Measurements from ENCODE around the gene SCN4B. TPM values are rescaled to one million over a fixed set of nuclear protein-coding genes. Genes with fewer than 3 reads are reported as not detected.
A peak's percentile ranks its signal among the peaks of the same experiment; 100 is the strongest.

Gene SCN4B
- total and polyA plus RNA-seq, 12 donors, result 0.17 to 16.9 (median 4.6) TPM

DNA sequence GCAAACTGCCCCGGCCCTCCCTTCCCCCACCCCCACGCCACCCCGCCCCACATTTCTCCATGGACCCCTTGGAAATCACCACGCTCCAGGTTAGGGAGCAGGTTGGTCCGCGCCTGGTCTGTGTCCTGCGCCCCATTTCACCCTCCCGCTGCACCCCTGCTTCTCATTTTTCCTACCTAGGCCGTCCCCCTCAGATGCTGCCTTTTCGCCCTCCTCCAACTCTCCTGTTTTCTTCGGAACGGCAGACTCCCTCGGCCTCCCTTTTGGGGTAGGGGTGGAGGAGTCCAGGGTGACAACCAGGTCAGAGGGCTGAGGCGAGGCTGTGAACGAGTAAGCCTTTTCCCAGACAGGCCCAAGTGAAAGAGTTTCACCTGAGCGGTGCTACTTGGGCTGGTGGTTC, 893 bp upstream of the SCN4B start:
- intact Hi-C loops (cut with DNase I), result no loop called here
- no peaks in the 10 kb centered on the region for H3K36me3 ChIP-seq (replicated peaks in 1 of 2)
- H3K27me3 ChIP-seq, result peaks cover 29% of the 10 kb centered on the region
- no peak for TF ChIP-seq POLR2A (IDR thresholded peaks at IDR 0.05)
- TF ChIP-seq, protein P1, sequence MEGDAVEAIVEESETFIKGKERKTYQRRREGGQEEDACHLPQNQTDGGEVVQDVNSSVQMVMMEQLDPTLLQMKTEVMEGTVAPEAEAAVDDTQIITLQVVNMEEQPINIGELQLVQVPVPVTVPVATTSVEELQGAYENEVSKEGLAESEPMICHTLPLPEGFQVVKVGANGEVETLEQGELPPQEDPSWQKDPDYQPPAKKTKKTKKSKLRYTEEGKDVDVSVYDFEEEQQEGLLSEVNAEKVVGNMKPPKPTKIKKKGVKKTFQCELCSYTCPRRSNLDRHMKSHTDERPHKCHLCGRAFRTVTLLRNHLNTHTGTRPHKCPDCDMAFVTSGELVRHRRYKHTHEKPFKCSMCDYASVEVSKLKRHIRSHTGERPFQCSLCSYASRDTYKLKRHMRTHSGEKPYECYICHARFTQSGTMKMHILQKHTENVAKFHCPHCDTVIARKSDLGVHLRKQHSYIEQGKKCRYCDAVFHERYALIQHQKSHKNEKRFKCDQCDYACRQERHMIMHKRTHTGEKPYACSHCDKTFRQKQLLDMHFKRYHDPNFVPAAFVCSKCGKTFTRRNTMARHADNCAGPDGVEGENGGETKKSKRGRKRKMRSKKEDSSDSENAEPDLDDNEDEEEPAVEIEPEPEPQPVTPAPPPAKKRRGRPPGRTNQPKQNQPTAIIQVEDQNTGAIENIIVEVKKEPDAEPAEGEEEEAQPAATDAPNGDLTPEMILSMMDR (IDR thresholded peaks at IDR 0.05), result no peak
- WGBS, 4 donors, result 24 to 31% (median 29%) methylated on average over 13 to 16 of the region's 16 CpGs
- no peak overlapping the region for H3K27ac ChIP-seq
- H3K4me1 ChIP-seq (replicated peaks in 1 of 2), result peaks cover 0 to 10% of the 10 kb centered on the region in 2 donors
- H3K9me3 ChIP-seq (replicated peaks in 1 of 3), result no peaks in the 10 kb centered on the region
- H3K4me3 ChIP-seq, result peak overlapping the region in 1 of 4 donors; percentile 47
- no peak for DNase-seq

DNA sequence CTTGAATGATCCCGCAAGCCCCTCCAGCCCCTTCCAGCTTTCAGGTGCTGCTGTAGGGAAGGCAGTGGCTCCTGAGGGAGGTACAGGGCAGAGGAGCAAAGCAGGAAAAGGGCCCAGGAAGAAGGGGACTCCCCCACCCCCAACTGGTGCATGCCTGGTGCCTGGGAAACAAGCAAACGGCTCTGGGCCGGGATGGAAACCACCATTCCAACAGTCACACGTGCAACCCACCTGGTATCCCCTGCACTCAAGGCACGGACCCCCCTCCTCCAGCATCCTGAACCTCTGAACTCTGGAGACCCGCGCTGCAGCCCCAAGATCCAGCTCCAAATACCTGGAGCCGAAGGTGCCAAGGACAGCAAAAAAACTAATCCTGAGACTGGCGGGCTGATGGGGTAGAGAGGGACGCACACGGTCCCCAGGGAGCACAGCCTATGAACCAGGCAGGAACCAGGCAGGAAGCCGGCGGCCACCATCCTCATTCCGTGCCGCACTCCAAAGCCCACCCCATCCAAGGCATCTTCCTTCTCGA, 537 bp downstream of the SCN4B start:
- Histone ChIP-seq H3K36me3 (replicated peaks in 1 of 2) (no peaks in the 10 kb centered on the region), H3K9me3 (replicated peaks in 1 of 3) (no peaks in the 10 kb centered on the region), H3K27me3 (peaks cover 29% of the 10 kb centered on the region), H3K4me3 (peak overlapping the region in 2 of 4 donors; percentile 14 to 47), H3K27ac (no peak overlapping the region), H3K4me1 (replicated peaks in 1 of 2) (peaks cover 0 to 10% of the 10 kb centered on the region in 2 donors)
- 11 to 19% (median 17%) methylated on average over 7 to 16 of the region's 16 CpGs for WGBS, 4 donors
- no peak for TF ChIP-seq POLR2A (IDR thresholded peaks at IDR 0.05)
- TF ChIP-seq, protein P1 (IDR thresholded peaks at IDR 0.05), result no peak
- intact Hi-C loops (cut with DNase I), result no loop called here
- DNase-seq, result no peak

DNA sequence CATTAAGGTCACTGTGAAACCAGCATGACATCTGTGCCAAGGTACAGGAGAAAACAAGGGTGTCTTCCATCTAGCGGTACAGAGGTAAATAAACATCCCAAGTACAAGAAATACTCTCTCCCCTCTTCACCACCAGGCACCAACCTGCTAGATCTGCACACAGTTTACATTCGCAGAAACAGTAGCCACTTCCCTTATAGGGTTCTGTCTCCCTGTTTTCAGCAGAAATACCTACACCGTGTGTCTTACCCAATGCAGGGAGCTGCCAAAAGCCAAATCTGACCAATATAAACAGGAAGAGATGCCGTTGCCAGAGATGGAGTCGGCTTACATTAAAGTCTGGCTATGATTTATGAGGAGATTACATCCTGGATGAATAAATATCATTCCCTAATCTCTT, 1.2 kb downstream of the SCN4B start:
- intact Hi-C loops (cut with DNase I), result no loop called here
- WGBS, 4 donors, result 34 to 46% (median 45%) methylated on average over 5 of the region's 5 CpGs
- no peak overlapping the region for H3K4me3 ChIP-seq

DNA sequence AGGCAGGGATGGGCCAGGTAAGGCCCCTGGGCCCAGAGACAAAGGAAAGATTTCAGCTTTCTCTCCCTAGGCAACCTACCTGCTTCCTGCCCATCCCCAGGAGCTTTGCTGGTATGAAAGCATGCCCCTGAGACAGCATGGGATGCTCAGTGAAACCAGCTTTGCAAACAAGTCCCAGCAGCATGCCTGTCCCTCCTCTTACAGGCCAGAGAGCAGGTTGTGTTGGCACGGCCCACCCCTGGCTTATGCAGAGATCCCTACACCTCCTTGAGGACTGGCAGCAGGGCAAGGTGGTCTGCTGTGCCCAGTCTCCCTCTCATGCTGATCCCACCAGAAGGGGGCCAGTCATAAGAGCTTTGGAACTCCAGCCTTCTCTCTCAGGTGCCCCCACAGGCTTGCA, 3.1 kb downstream of the SCN4B start:
- Histone ChIP-seq H3K27ac (no peak overlapping the region), H3K27me3 (peaks cover 21% of the 10 kb centered on the region), H3K36me3 (replicated peaks in 1 of 2) (no peaks in the 10 kb centered on the region), H3K4me3 (no peak overlapping the region), H3K4me1 (replicated peaks in 1 of 2) (peaks cover 0 to 10% of the 10 kb centered on the region in 2 donors), H3K9me3 (replicated peaks in 1 of 3) (no peaks in the 10 kb centered on the region)
- DNase-seq, result no peak
- intact Hi-C loops (cut with DNase I), result loop anchor here in 1 of 2 donors (5.0 kb wide), 1 partner anchor 203 kb away; no protein-coding TSS in a partner anchor
- TF ChIP-seq POLR2A (IDR thresholded peaks at IDR 0.05), result no peak
- TF ChIP-seq, protein P1 (IDR thresholded peaks at IDR 0.05), result no peak
- WGBS, 4 donors, result 73 to 83% (median 80%) methylated on average over 1 of the region's 1 CpG; no CpG with 5 or more reads in 1 of the 4 donors

More for the DNA sequence above, 1.2 kb downstream of the SCN4B start:
- Histone ChIP-seq H3K9me3 (replicated peaks in 1 of 3) (no peaks in the 10 kb centered on the region), H3K4me1 (replicated peaks in 1 of 2) (peaks cover 0 to 10% of the 10 kb centered on the region in 2 donors), H3K36me3 (replicated peaks in 1 of 2) (no peaks in the 10 kb centered on the region), H3K27ac (no peak overlapping the region), H3K27me3 (peaks cover 29% of the 10 kb centered on the region)
- no peak for TF ChIP-seq POLR2A (IDR thresholded peaks at IDR 0.05)
- TF ChIP-seq, protein P1 (IDR thresholded peaks at IDR 0.05), result no peak
- no peak for DNase-seq
